Erythroblast (primary cell): ENCODE measurements around the gene CERS1.

Experiments used
- GATA1 ChIP-seq: IDR thresholded peaks from 2 replicates; pipeline ENCODE4 v1.6.1; 2011; ENCODE audit warnings: low read depth, mild to moderate bottlenecking, control low read depth, low read length, moderate library complexity
- POLR2A ChIP-seq: IDR thresholded peaks from 2 replicates; pipeline ENCODE4 v1.6.1; 2011; ENCODE audit warnings: mild to moderate bottlenecking, low read length

- TF ChIP-seq POLR2A (no peak), GATA1 (no peak)
These were observed 28.8 kb upstream of the CERS1 start for GRCh38 chr19:18924684-18925213.
